ENCODE measurements around the gene MAB21L4.
A peak's percentile ranks its signal among the peaks of the same experiment; 100 is the strongest.

MAB21L4 gene

GRCh38 chr2:240894006-240894405 lies 1.9 kb downstream of the MAB21L4 start:
- no peak for DNase-seq

GRCh38 chr2:240893363-240893844 lies 2.6 kb downstream of the MAB21L4 start:
- DNase-seq: no peak

- DNase-seq: no peak
Observed at GRCh38 chr2:240892925-240893324, 3.0 kb downstream of the MAB21L4 start.

- DNase-seq: no peak
Observed at GRCh38 chr2:240892356-240892755, 3.6 kb downstream of the MAB21L4 start.

GRCh38 chr2:240891492-240892340 lies 4.2 kb downstream of the MAB21L4 start:
- DNase-seq: no peak

GRCh38 chr2:240890691-240891090 lies 5.3 kb downstream of the MAB21L4 start:
- no peak for DNase-seq

- no peak for DNase-seq
Observed at GRCh38 chr2:240889601-240890560, 6.1 kb downstream of the MAB21L4 start.

GRCh38 chr2:240888890-240889573 lies 6.9 kb downstream of the MAB21L4 start:
- no peak for DNase-seq

GRCh38 chr2:240888130-240888889 lies 7.6 kb downstream of the MAB21L4 start:
- no peak for DNase-seq

GRCh38 chr2:240887631-240888030 lies 8.3 kb downstream of the MAB21L4 start:
- DNase-seq: no peak

- DNase-seq: peak; percentile 32
Observed at GRCh38 chr2:240886678-240887609, 9.0 kb downstream of the MAB21L4 start.

GRCh38 chr2:240886023-240886565 lies 9.9 kb downstream of the MAB21L4 start:
- DNase-seq: no peak

- no peak for DNase-seq
Observed at GRCh38 chr2:240885566-240885965, 10.4 kb downstream of the MAB21L4 start.

GRCh38 chr2:240884745-240885144 lies 11.2 kb downstream of the MAB21L4 start:
- no peak for DNase-seq

GRCh38 chr2:240884221-240884620 lies 11.7 kb downstream of the MAB21L4 start:
- no peak for DNase-seq

GRCh38 chr2:240881913-240882312 lies 14.0 kb downstream of the MAB21L4 start:
- DNase-seq: peak; percentile 78

- no peak for DNase-seq
Observed at GRCh38 chr2:240879105-240879504, 16.9 kb downstream of the MAB21L4 start.

GRCh38 chr2:240878341-240878936 lies 17.5 kb downstream of the MAB21L4 start:
- DNase-seq: no peak

- peak; percentile 4 for DNase-seq
Observed at GRCh38 chr2:240877460-240878340, 18.3 kb downstream of the MAB21L4 start.
